Lower leg skin (tissue), 4 donors: ENCODE data around the gene ATP9B. TPM values are rescaled to one million over a fixed set of nuclear protein-coding genes. Genes with fewer than 3 reads are reported as not detected.

Experiments
- DNase-seq, 2 donors: peaks; one replicate each; pipeline ENCODE4 v3.0.0-alpha.2; 2019; ENCODE audit warnings: low spot score in 2 of 2
- H3K4me3 ChIP-seq: fragments of 200-600 bp; sonication (generic); 2 replicates; pipeline ENCODE4 v1.5.1; 2017; ENCODE audit warnings: mild to moderate bottlenecking, low read depth; ENCODE audit not compliant: poor library complexity, severe bottlenecking
- POLR2A ChIP-seq, 2 donors: fragments of 450-650 bp; IDR thresholded peaks; one replicate each; pipeline ENCODE4 v1.6.1; 2016 to 2017; ENCODE audit warnings: antibody characterized with exemption in 2 of 2, mild to moderate bottlenecking in 1 of 2, moderate library complexity in 1 of 2
- WGBS, 2 donors: methylation state at CpG; one replicate each; pipeline ENCODE4 v1.1.5; 2018; 5-methylcytosine and 5-hydroxymethylcytosine counted together
- intact Hi-C: fragments of 100-400 bp; cut with DNase I; formaldehyde crosslinking; loops from one replicate; pipeline ENCODE4 v1.15.0; 2023; ENCODE audit warnings: low total_unique reads
- total RNA-seq, 4 donors: library from RNA; depleted of rRNA; stranded (reverse); fragments of >200 nt; gene quantifications; one replicate each; pipeline ENCODE4 v1.1.0, GENCODE V29; 2016
- TF ChIP-seq, protein P1 (sequence below), 3 donors: fragments of 450-650 bp; IDR thresholded peaks; one replicate each; pipeline ENCODE4 v1.5.1; 2016; ENCODE audit warnings: antibody characterized with exemption in 3 of 3, mild to moderate bottlenecking in 3 of 3, moderate library complexity in 2 of 3

The ATP9B gene
- total RNA-seq, 4 donors from 2014 or later: 19.9 to 39.9 (median 26.0) TPM

DNA sequence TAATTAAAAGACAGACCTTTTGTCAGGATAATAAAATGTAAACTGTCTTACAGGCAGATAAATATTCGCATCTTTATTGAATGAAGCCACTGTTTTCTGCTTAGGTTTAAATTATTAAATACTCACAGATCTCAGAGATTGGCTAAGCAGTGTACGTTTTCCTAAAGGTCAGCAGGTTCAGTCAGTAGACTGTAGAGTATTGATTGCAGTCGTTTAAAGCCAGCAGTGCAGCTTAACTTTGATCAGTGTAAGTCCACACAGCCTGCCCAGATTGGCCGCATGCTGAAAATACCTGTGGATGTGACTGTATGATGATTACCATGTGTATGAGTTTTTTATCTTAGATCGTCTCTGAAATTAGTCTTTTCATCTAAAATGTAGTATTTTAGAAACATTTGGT, 42.3 kb downstream of the ATP9B start:
- no peak for DNase-seq
- H3K4me3 ChIP-seq: no peak overlapping the region
- intact Hi-C loops: no loop called here
- 82 to 86% methylated on average over 5 of the region's 5 CpGs for WGBS, 2 donors
- TF ChIP-seq, protein P1, sequence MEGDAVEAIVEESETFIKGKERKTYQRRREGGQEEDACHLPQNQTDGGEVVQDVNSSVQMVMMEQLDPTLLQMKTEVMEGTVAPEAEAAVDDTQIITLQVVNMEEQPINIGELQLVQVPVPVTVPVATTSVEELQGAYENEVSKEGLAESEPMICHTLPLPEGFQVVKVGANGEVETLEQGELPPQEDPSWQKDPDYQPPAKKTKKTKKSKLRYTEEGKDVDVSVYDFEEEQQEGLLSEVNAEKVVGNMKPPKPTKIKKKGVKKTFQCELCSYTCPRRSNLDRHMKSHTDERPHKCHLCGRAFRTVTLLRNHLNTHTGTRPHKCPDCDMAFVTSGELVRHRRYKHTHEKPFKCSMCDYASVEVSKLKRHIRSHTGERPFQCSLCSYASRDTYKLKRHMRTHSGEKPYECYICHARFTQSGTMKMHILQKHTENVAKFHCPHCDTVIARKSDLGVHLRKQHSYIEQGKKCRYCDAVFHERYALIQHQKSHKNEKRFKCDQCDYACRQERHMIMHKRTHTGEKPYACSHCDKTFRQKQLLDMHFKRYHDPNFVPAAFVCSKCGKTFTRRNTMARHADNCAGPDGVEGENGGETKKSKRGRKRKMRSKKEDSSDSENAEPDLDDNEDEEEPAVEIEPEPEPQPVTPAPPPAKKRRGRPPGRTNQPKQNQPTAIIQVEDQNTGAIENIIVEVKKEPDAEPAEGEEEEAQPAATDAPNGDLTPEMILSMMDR (IDR thresholded peaks at IDR 0.05): no peak
- TF ChIP-seq POLR2A (IDR thresholded peaks at IDR 0.05): no peak

DNA sequence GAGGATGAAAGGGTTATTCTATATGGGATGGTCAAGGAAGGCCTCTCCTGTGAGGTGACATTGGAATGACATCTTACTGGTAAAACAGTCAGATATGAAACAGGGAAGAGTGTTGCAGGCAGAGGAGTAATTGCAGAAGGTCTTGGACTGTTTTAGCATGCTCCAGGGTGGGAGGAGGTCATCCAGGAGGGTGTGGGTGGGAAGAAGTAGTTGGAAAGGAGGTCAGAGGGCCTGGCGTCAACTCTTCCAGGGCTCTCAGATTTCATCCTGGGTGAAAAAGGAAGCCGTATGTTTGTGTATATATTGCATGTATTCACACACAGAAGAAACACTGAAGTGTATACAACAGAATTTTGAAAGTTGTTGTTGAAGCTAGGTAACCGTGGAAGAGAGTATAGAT, 48.2 kb downstream of the ATP9B start:
- intact Hi-C loops: no loop called here
- H3K4me3 ChIP-seq: no peak overlapping the region
- 70 to 80% methylated on average over 3 of the region's 3 CpGs for WGBS, 2 donors
- no peak for DNase-seq
- no peak for TF ChIP-seq POLR2A (IDR thresholded peaks at IDR 0.05)
- TF ChIP-seq, protein P1 (IDR thresholded peaks at IDR 0.05): no peak

DNA sequence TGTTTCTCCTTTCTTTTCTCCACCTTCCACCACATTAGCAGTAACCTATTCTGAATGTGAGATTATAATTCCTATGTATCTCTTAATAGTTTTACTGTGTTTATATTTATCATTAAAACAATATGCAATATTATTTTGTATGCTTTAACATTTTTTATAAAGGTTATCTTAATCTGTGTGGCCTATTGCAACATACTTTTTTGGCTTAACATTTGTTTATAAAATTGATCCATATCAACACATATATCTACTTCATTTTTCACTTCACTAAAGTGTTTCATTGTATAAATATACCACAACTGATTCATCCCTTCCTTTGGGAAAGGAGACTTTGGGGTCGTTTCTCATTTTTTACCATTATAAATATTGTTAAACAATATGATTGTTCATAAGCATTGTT, 48.6 kb downstream of the ATP9B start:
- H3K4me3 ChIP-seq: no peak overlapping the region
- WGBS, 2 donors: 60 to 66% methylated on average over 1 of the region's 1 CpG
- no peak for DNase-seq
- intact Hi-C loops: no loop called here
- TF ChIP-seq, protein P1 (IDR thresholded peaks at IDR 0.05): no peak
- no peak for TF ChIP-seq POLR2A (IDR thresholded peaks at IDR 0.05)

DNA sequence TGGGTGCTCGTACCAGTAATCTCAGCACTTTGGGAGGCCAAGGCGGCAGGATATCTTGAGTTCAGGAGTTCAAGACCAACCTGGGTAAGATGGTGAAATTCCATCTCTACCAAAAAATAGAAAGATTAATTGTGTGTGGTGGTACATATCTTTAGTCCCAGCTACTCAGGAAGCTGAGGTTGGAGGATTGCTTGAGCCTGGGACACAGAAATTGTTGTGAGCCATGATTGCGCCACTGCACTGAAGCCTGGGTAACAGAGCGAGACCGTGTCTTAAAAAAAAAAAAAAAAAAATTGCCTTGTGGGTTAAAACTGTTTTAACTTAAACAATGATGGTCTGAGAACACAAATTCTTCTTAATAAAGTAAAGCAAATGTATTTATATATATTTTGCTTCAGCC, 49.6 kb downstream of the ATP9B start:
- intact Hi-C loops: no loop called here
- DNase-seq: no peak
- no peak overlapping the region for H3K4me3 ChIP-seq
- no peak for TF ChIP-seq POLR2A (IDR thresholded peaks at IDR 0.05)
- TF ChIP-seq, protein P1 (IDR thresholded peaks at IDR 0.05): no peak
- 98 to 99% methylated on average over 5 of the region's 5 CpGs for WGBS, 2 donors

DNA sequence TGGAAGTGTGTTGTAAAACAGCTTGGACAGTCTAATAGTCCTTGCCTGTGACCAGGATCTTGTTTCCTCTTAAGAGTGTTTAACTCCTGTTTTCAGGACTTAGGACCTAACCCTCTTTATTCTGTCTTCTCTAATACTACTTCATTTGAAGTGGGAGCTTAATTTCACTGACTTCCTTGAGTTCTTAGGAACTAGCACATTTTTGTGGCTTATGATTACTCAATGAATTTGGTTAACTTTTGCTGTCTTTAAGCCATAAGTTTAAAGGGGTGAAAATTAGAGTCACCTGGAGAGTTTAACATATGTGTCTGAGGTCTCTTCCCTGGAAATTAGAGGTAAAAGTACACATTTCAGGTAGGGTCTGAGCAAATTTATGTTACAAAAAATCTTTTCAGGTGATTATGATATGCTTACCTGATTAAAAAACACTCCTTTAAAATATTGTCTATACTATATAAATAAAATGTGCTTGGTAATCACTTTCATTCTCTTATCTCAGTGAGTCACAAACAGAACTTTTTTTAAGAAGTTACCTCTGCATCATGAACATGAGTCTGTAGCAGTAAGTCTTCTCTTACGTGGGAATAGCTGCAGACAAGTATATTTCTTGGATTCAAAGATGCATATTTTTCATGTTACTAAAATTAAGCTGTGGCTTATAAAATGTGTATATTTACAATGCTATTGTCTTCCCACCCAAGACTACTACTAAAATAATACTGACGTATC, 52.7 kb downstream of the ATP9B start:
- WGBS, 2 donors: 92 to 94% methylated on average over 2 of the region's 2 CpGs
- no peak overlapping the region for H3K4me3 ChIP-seq
- no peak for TF ChIP-seq POLR2A (IDR thresholded peaks at IDR 0.05)
- TF ChIP-seq, protein P1 (IDR thresholded peaks at IDR 0.05): no peak
- DNase-seq: no peak
- intact Hi-C loops: no loop called here

DNA sequence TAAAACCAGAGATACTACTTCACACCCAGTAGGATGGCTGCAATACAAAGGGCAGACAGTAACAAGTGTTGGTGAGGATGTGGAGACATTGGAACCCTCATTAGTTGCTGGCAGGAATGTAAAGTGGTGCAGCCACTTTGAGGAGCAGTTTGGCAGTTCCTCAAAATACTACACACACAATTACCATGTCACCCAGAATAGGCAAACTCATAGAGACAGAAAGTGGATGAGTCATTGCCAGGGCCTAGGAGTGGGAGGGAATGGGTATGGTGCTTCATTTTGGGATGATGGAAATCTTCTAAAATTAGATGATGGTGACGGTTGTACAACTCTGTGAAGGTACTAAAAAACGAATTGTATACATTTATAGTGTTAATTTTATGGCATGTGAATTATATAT, 54.8 kb downstream of the ATP9B start:
- intact Hi-C loops: no loop called here
- 43 to 46% methylated on average over 2 of the region's 2 CpGs for WGBS, 2 donors
- TF ChIP-seq, protein P1 (IDR thresholded peaks at IDR 0.05): no peak
- TF ChIP-seq POLR2A (IDR thresholded peaks at IDR 0.05): no peak
- no peak for DNase-seq
- no peak overlapping the region for H3K4me3 ChIP-seq
